T-helper 2 cell treated with Interferon-gamma antibody and Interleukin-4, amounts not matched to agents 5 μg/mL and 100 μg/mL, for 36 hours (primary cell): Measurements from ENCODE around the gene PFKL.
"Not testable (repeated sequence)": the region's sequence is repeated elsewhere in the genome, so short reads cannot be mapped to it uniquely, and the experiment has no call there.

Experiments
- DNase-seq: peaks from one replicate; pipeline ENCODE4 v3.0.0; 2021; ENCODE audit warnings: low spot score
- H3K27ac Mint-ChIP-seq: one replicate; pipeline ENCODE4 v1.8.0; 2021; ENCODE audit warnings: mild to moderate bottlenecking, mixed read lengths
- H3K27me3 Mint-ChIP-seq: one replicate; pipeline ENCODE4 v1.8.0; 2021; ENCODE audit warnings: low read depth, mixed read lengths
- H3K36me3 Mint-ChIP-seq: one replicate; pipeline ENCODE4 v1.8.0; 2021; ENCODE audit warnings: low read depth, mixed read lengths
- H3K4me1 Mint-ChIP-seq: one replicate; pipeline ENCODE4 v1.8.0; 2021; ENCODE audit warnings: low read depth, mixed read lengths
- H3K4me3 Mint-ChIP-seq: one replicate; pipeline ENCODE4 v1.8.0; 2022; ENCODE audit warnings: mild to moderate bottlenecking, moderate library complexity, mixed read lengths
- H3K9me3 Mint-ChIP-seq: one replicate; pipeline ENCODE4 v1.8.0; 2021; ENCODE audit warnings: mixed read lengths

The PFKL gene

DNA sequence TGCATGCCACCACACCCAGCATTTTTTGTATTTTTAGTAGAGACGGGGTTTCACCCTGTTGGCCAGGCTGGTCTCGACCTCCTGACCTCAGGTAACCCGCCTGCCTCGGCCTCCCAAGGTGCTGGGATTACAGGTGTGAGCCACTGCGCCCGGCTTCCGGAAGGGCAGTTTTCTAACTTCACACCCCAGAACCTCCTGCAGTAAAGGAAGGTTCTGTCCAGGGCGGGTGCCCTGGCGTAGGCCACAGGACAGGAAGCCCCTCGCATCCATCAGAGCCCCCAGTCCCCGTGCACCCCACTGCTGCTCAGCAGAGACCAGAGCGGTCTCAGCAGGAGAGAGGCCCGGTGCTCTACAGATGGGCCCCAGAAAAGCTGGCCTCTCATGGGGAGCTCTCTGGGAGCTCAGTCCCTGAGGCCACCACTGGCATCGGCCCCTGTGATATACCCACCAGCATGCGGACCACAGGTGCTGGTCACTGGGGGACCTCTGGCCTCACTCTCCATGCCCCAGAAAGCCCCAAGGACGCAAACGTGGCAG lies 34.1 kb upstream of the PFKL start:
- Mint-ChIP-seq H3K27me3 (no peaks in the 10 kb centered on the region), H3K36me3 (no peaks in the 10 kb centered on the region), H3K27ac (no peak overlapping the region), H3K4me3 (no peak overlapping the region), H3K4me1 (no peaks in the 10 kb centered on the region), H3K9me3 (no peaks in the 10 kb centered on the region)
- DNase-seq: no peak

GRCh38 chr21:44267655-44268142 lies 32.2 kb upstream of the PFKL start:
- no peak overlapping the region for H3K27ac Mint-ChIP-seq
- DNase-seq: no peak
- H3K27me3 Mint-ChIP-seq: no peaks in the 10 kb centered on the region
- H3K9me3 Mint-ChIP-seq: no peaks in the 10 kb centered on the region
- H3K4me1 Mint-ChIP-seq: no peaks in the 10 kb centered on the region
- no peaks in the 10 kb centered on the region for H3K36me3 Mint-ChIP-seq
- no peak overlapping the region for H3K4me3 Mint-ChIP-seq

DNA sequence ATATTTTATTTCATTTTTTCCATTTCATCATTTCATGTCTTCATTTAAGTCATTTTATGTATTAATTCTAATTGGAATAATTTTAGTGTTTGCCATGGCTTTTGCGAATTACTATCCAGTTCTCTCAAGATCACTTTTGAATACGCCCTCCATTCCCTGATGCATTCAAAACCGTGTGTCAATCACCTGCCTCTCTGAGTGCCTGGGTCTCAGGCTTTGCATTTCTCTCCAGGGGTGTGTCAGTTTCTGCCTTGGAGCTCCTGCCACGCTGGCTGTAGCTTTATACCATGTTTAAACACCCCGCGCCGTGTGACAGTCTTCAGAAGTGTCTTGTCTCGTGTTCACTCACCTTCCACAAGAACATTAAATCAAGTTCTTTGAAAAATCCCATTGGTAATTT lies 30.8 kb upstream of the PFKL start:
- no peaks in the 10 kb centered on the region for H3K36me3 Mint-ChIP-seq
- no peak for DNase-seq
- H3K27me3 Mint-ChIP-seq: peaks cover 2% of the 10 kb centered on the region
- H3K27ac Mint-ChIP-seq: no peak overlapping the region
- no peaks in the 10 kb centered on the region for H3K4me1 Mint-ChIP-seq
- no peak overlapping the region for H3K4me3 Mint-ChIP-seq
- no peaks in the 10 kb centered on the region for H3K9me3 Mint-ChIP-seq

GRCh38 chr21:44271558-44272283 lies 28.1 kb upstream of the PFKL start:
- Mint-ChIP-seq H3K27me3 (peaks cover 11% of the 10 kb centered on the region), H3K27ac (no peak overlapping the region), H3K36me3 (no peaks in the 10 kb centered on the region), H3K9me3 (no peaks in the 10 kb centered on the region), H3K4me1 (no peaks in the 10 kb centered on the region), H3K4me3 (no peak overlapping the region)
- no peak for DNase-seq

DNA sequence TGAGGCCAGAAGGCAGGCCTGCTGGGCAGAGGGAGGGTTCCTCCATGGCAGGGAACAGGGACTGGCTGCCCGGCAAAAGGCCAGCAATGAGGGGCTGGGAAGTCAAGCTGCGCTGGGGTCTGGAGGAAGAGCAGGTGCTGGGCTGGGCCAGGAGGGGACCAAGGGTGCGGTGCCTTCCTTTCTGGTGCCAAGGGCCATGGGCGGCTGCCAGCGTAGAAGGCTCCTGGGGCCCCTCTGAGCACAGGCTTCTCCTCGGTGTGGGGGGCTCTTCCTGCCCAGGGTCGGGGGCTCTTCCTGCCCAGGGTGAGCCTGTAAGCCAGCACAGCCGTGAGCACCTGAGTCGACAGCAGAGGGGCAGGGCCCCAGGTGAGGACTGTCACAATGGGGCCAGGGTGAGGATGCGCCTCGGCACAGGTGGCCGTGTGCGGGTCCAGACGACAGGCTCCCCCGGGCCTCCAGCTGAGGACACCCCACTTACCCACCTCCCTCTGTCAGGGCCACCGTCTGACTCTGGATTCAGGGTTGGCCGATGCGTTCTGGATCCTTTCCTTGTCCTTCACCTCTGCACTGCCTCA lies 27.5 kb upstream of the PFKL start:
- Mint-ChIP-seq H3K4me3 (no peak overlapping the region), H3K4me1 (no peaks in the 10 kb centered on the region), H3K27ac (no peak overlapping the region), H3K9me3 (no peaks in the 10 kb centered on the region), H3K36me3 (no peaks in the 10 kb centered on the region), H3K27me3 (peaks cover 11% of the 10 kb centered on the region)
- DNase-seq: no peak

DNA sequence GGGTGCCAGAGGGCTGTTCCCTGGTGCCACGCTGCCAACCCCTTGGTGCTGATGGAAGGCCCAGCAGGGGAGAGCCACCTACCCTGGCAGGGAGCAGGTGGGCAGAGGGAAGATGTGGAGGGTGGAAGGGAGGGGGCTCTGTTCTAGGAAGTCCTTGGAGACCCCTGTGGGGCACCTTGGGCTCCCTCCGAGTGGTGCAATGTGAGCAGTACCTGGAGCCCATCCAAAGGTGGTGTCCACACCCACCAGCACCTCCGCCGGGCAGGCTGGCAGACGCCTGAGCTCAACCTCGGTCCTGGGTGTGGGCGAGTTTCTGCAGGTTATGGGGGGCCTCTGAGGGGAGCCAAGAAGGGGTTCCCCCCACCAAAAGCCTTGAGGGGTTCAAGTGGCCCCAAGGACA lies 26.8 kb upstream of the PFKL start:
- H3K27ac Mint-ChIP-seq: no peak overlapping the region
- peaks cover 11% of the 10 kb centered on the region for H3K27me3 Mint-ChIP-seq

GRCh38 chr21:44275041-44275440 lies 24.8 kb upstream of the PFKL start:
- no peak for DNase-seq
- Mint-ChIP-seq H3K4me3 (no peak overlapping the region), H3K27ac (no peak overlapping the region), H3K9me3 (no peaks in the 10 kb centered on the region), H3K4me1 (no peaks in the 10 kb centered on the region), H3K36me3 (no peaks in the 10 kb centered on the region), H3K27me3 (peaks cover 11% of the 10 kb centered on the region)

More for the DNA sequence above, 26.8 kb upstream of the PFKL start:
- H3K36me3 Mint-ChIP-seq: no peaks in the 10 kb centered on the region
- H3K4me1 Mint-ChIP-seq: no peaks in the 10 kb centered on the region
- H3K9me3 Mint-ChIP-seq: no peaks in the 10 kb centered on the region
- H3K4me3 Mint-ChIP-seq: no peak overlapping the region
- DNase-seq: no peak

DNA sequence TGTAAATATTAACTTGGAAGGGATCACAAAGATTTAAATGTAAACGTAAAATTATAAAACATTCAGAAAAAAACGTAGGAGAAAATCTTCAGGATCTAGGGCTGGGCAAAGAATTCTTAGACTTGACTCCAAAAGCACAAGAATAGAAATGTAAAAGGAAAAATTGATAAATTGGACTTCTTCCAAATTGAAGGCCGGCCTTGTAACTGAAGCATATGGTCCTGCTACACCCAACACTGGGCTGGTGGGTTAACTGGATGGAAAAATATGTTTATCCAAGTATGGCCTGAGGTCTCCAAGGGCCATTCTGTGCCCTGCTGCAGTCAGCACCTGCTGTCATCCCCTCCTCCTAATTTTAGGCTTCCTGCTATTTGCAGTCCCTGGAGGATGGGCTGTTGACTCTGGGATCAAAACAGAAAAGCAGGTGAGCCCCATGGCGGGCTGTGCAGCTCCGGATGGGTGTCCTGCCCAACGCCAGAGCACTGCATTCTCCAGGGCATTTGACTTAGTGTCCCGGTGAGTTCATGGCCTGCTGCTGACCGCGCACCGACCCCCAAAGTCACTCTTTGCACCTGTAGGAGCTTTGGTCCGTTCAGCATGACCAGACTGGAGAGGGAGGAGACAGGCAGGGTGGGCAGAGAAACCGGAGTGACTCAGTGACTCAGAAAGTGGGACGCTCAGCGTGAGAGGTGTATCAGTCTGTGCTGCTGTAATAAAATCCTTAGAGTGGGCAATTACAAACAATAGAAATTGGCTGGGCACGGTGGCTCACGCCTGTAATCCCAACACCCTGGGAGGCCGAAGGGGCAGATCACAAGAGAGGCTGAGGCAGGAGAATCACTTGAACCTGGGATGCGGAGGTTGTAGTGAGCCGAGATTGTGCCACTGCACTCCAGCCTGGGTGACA lies 20.2 kb upstream of the PFKL start:
- H3K9me3 Mint-ChIP-seq: no peaks in the 10 kb centered on the region
- no peaks in the 10 kb centered on the region for H3K4me1 Mint-ChIP-seq
- no peak overlapping the region for H3K27ac Mint-ChIP-seq
- H3K36me3 Mint-ChIP-seq: no peaks in the 10 kb centered on the region
- H3K4me3 Mint-ChIP-seq: no peak overlapping the region
- no peak for DNase-seq
- H3K27me3 Mint-ChIP-seq: peaks cover 9% of the 10 kb centered on the region

- Mint-ChIP-seq H3K4me1 (no peaks in the 10 kb centered on the region), H3K4me3 (no peak overlapping the region), H3K9me3 (no peaks in the 10 kb centered on the region), H3K36me3 (no peaks in the 10 kb centered on the region), H3K27ac (no peak overlapping the region), H3K27me3 (no peaks in the 10 kb centered on the region)
- no peak for DNase-seq
Measured at GRCh38 chr21:44281801-44282200, 18.1 kb upstream of the PFKL start.

GRCh38 chr21:44282370-44282769 lies 17.5 kb upstream of the PFKL start:
- no peak overlapping the region for H3K4me3 Mint-ChIP-seq
- H3K4me1 Mint-ChIP-seq: no peaks in the 10 kb centered on the region
- H3K36me3 Mint-ChIP-seq: no peaks in the 10 kb centered on the region
- H3K27me3 Mint-ChIP-seq: no peaks in the 10 kb centered on the region
- no peak for DNase-seq
- no peaks in the 10 kb centered on the region for H3K9me3 Mint-ChIP-seq
- H3K27ac Mint-ChIP-seq: no peak overlapping the region

GRCh38 chr21:44283211-44283785 lies 16.6 kb upstream of the PFKL start:
- not testable (repeated sequence) for H3K36me3 Mint-ChIP-seq, H3K27me3 Mint-ChIP-seq, H3K27ac Mint-ChIP-seq, DNase-seq, H3K9me3 Mint-ChIP-seq, H3K4me3 Mint-ChIP-seq, H3K4me1 Mint-ChIP-seq

DNA sequence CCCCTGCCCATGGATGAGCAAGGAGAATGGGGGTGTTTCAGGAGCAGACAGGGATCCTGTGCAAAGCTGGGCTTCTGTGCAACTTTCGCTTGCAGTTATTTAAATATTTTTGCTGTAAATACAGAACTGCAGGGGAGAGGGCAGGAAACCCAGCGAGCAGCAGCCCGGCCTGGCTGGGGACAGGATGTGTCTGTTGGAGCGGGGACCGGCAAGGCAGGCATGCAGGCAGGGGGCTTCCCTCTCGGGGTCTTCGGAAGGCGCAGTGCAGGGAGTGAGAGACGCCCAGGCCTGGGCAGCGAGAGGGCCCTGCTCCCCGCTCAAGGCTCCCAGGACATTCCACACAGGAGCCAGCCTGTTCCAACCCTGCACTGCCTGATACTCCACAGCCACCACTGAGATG lies 15.9 kb upstream of the PFKL start:
- Mint-ChIP-seq H3K27me3 (no peaks in the 10 kb centered on the region), H3K36me3 (no peaks in the 10 kb centered on the region), H3K4me1 (peaks cover 3% of the 10 kb centered on the region), H3K4me3 (no peak overlapping the region), H3K27ac (no peak overlapping the region), H3K9me3 (no peaks in the 10 kb centered on the region)
- no peak for DNase-seq

GRCh38 chr21:44285138-44285992 lies 14.5 kb upstream of the PFKL start, which contains the start of gene AIRE:
TSS of gene AIRE (plus strand) at chr21:44285876. CDS start at chr21:44286007, 131 bp downstream.
- peaks cover 3% of the 10 kb centered on the region for H3K4me1 Mint-ChIP-seq
- no peaks in the 10 kb centered on the region for H3K9me3 Mint-ChIP-seq
- no peak within 1 kb of the TSS for H3K27ac Mint-ChIP-seq
- no peak for DNase-seq
- no peak within 1 kb of the TSS for H3K4me3 Mint-ChIP-seq
- no peaks in the 10 kb centered on the region for H3K27me3 Mint-ChIP-seq
- no peaks in the 10 kb centered on the region for H3K36me3 Mint-ChIP-seq
